ENCODE measurements around the gene ANAPC2.

The ANAPC2 gene

GRCh38 chr9:137214620-137215019, 26.3 kb upstream of the ANAPC2 start:
- DNase-seq, result no peak

GRCh38 chr9:137213160-137214060, 25.1 kb upstream of the ANAPC2 start:
- no peak for DNase-seq

GRCh38 chr9:137212520-137212919, 24.2 kb upstream of the ANAPC2 start:
- DNase-seq, result no peak

GRCh38 chr9:137211532-137211931, 23.2 kb upstream of the ANAPC2 start:
- no peak for DNase-seq

GRCh38 chr9:137206602-137207001, 18.2 kb upstream of the ANAPC2 start:
- no peak for DNase-seq

- peak; percentile 95 for DNase-seq
These were observed 17.0 kb upstream of the ANAPC2 start, which contains the start of the genes NDOR1 and TMEM203 for GRCh38 chr9:137205126-137206069. Gene NDOR1 (plus strand): TSS chr9:137205700. CDS start chr9:137205778, 78 bp downstream. Gene TMEM203 (minus strand): TSS chr9:137205648. CDS start chr9:137205414, 234 bp downstream.

GRCh38 chr9:137204731-137205125, 16.4 kb upstream of the ANAPC2 start:
- DNase-seq, result no peak

GRCh38 chr9:137202966-137203365, 14.6 kb upstream of the ANAPC2 start:
- DNase-seq, result no peak

- DNase-seq, result no peak
These were observed 13.0 kb upstream of the ANAPC2 start for GRCh38 chr9:137201205-137201868.

- DNase-seq, result peak; percentile 99
These were observed 12.2 kb upstream of the ANAPC2 start, which contains the start of gene TPRN for GRCh38 chr9:137200311-137201204. Gene TPRN (minus strand): TSS chr9:137200741. CDS start chr9:137200711, 30 bp downstream.

GRCh38 chr9:137199411-137200121, 11.2 kb upstream of the ANAPC2 start:
- DNase-seq, result no peak

- no peak for DNase-seq
These were observed 10.5 kb upstream of the ANAPC2 start for GRCh38 chr9:137198902-137199283.

- no peak for DNase-seq
These were observed 9.9 kb upstream of the ANAPC2 start for GRCh38 chr9:137198051-137198901.

GRCh38 chr9:137195525-137196220, 7.3 kb upstream of the ANAPC2 start:
- DNase-seq, result no peak

- no peak for DNase-seq
These were observed 6.5 kb upstream of the ANAPC2 start for GRCh38 chr9:137194909-137195308.

- DNase-seq, result no peak
These were observed 6.0 kb upstream of the ANAPC2 start for GRCh38 chr9:137194388-137194787.

- no peak for DNase-seq
These were observed 5.4 kb upstream of the ANAPC2 start for GRCh38 chr9:137193771-137194170.

GRCh38 chr9:137192859-137193258, 4.5 kb upstream of the ANAPC2 start:
- DNase-seq, result no peak

GRCh38 chr9:137192448-137192780, 4.1 kb upstream of the ANAPC2 start:
- no peak for DNase-seq

Measured in CD4-positive, alpha-beta T cell treated with Interleukin-17A for 4 hours (primary cell).